ENCODE measurements around the gene OR10H5. TPM values are rescaled to one million over a fixed set of nuclear protein-coding genes. Genes with fewer than 3 reads are reported as not detected.
A peak's percentile ranks its signal among the peaks of the same experiment; 100 is the strongest.

Gene OR10H5
- total and polyA plus RNA-seq, 2 of the 13 experiments (the other 11 are each of a cell fraction or from before 2014, with no cell fraction given): not detected

DNA sequence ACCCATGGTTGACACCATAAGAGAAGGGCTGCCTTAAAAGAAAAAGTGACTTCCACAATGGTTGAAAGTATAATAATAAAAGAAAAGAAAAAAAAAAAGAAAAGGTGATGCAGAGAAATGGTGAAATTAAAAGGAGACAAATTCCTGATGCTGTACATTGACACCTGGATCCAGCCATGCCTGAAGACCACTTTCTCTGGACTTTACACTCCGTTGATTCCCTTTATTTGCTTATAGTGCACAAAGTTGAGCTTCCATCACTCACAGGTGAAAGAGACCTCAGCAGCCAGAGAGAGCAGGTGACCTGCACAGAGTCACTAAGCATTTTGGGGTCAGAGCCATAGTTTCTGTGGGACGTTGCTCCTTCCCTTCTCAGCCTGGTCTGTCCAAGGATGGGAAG, 12.2 kb upstream of the OR10H5 start:
- no peaks in the 10 kb centered on the region for H3K79me2 ChIP-seq (ENCODE audit: insufficient read depth, low read length)
- H3K27me3 ChIP-seq (ENCODE audit: control insufficient read depth in 1 of 2, insufficient read depth in 2 of 2, low read length in 2 of 2): no peaks in the 10 kb centered on the region; a peak in 1 of 5 replicates
- ATAC-seq (no peak), DNase-seq (ENCODE audit: low spot score) (no peak), FAIRE-seq (no peak)
- ChIA-PET CTCF (ENCODE audit: low intra/inter-chr PET ratio, low total read pairs) (no interaction called here), POLR2A (no interaction called here)
- no peak for TF ChIP-seq ZNF513 (CRISPR knock-in tag; conservative IDR thresholded peaks at IDR 0.05)
- TF ChIP-seq ZNF329 (CRISPR knock-in tag; IDR thresholded peaks at IDR 0.05; ENCODE audit: low read depth): peak; percentile 96
- no peak for TF ChIP-seq ZNF3 (CRISPR knock-in tag; IDR thresholded peaks at IDR 0.05)
- H3K27ac ChIP-seq (ENCODE audit: extremely low read length, insufficient read depth, low read length): no peak overlapping the region
- in situ Hi-C loops (cut with HindIII; ENCODE audit: extremely low pct_ligation_motif_present, low pct_unique_long_range_greater_than_20kb) (loop anchor here (5.0 kb wide), 1 partner anchor 98 kb away; no protein-coding TSS in a partner anchor), intact Hi-C loops (cut with micrococcal nuclease; ENCODE audit: unreplicated experiment) (no loop called here)
- no peak overlapping the region for H3K4me3 ChIP-seq (replicated peaks in 1 of 3; ENCODE audit: insufficient read depth in 1 of 3, low read depth in 2 of 3, low read length in 3 of 3)
- H3K9ac ChIP-seq (ENCODE audit: insufficient read depth, low read depth, low read length): no peak overlapping the region
- no TSS peak for BruUV-seq (replicated peaks)
- no peak overlapping the region for H2AFZ ChIP-seq (ENCODE audit: low read length)
- no peaks in the 10 kb centered on the region for H4K20me1 ChIP-seq (ENCODE audit: insufficient read depth, low read length)
- no peaks in the 10 kb centered on the region for H3K9me3 ChIP-seq (ENCODE audit: low read length)
- no peaks in the 10 kb centered on the region for H3K36me3 ChIP-seq (replicated peaks in 1 of 2; ENCODE audit: control insufficient read depth in 1 of 2, insufficient read depth in 2 of 2, low read length in 2 of 2)
- WGBS (ENCODE audit: low lambda C conversion rate): 4% methylated on average over 2 of the region's 2 CpGs
- H3K4me1 ChIP-seq (ENCODE audit: insufficient read depth, low read length): no peaks in the 10 kb centered on the region
- no peak overlapping the region for H3K4me2 ChIP-seq (ENCODE audit: low read depth, low read length)

DNA sequence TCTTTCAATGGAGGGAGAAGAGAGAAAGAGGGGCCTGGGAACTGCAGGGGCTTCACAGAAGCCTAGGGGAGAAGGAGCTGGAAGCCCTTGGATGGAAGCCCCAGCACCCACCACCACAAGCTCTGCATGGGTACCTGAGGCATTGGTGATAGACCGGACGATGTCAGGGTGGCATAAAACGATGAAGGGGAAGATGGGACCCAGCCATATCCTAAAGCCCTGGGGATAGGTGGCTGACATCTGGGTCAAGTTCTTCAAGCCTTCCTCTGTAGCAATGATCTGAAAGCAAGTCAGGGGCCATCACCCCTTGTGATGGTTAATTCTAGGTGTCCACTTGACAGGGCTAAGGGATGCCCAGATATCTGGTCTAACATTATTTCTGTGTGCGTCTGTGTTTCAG, 11.2 kb upstream of the OR10H5 start:
- ChIA-PET CTCF (ENCODE audit: low intra/inter-chr PET ratio, low total read pairs) (no interaction called here), POLR2A (no interaction called here)
- H3K4me3 ChIP-seq (replicated peaks in 1 of 3; ENCODE audit: insufficient read depth in 1 of 3, low read depth in 2 of 3, low read length in 3 of 3): no peak overlapping the region
- no peaks in the 10 kb centered on the region for H3K79me2 ChIP-seq (ENCODE audit: insufficient read depth, low read length)
- no peak overlapping the region for H3K9ac ChIP-seq (ENCODE audit: insufficient read depth, low read depth, low read length)
- DNase-seq (ENCODE audit: low spot score) (no peak), ATAC-seq (no peak), FAIRE-seq (no peak)
- no peaks in the 10 kb centered on the region for H3K36me3 ChIP-seq (replicated peaks in 1 of 2; ENCODE audit: control insufficient read depth in 1 of 2, insufficient read depth in 2 of 2, low read length in 2 of 2)
- TF ChIP-seq GTF3A (CRISPR knock-in tag; conservative IDR thresholded peaks at IDR 0.05): no peak
- TF ChIP-seq ZNF816 (CRISPR knock-in tag; IDR thresholded peaks at IDR 0.05; ENCODE audit: borderline replicate concordance): no peak
- no peak for TF ChIP-seq ZSCAN25 (CRISPR knock-in tag; IDR thresholded peaks at IDR 0.05)
- H4K20me1 ChIP-seq (ENCODE audit: insufficient read depth, low read length): no peaks in the 10 kb centered on the region
- intact Hi-C loops (cut with micrococcal nuclease; ENCODE audit: unreplicated experiment) (no loop called here), in situ Hi-C loops (cut with HindIII; ENCODE audit: extremely low pct_ligation_motif_present, low pct_unique_long_range_greater_than_20kb) (loop anchor here (5.0 kb wide), 1 partner anchor 99 kb away; no protein-coding TSS in a partner anchor)
- no peaks in the 10 kb centered on the region for H3K9me3 ChIP-seq (ENCODE audit: low read length)
- no peak overlapping the region for H2AFZ ChIP-seq (ENCODE audit: low read length)
- no peaks in the 10 kb centered on the region; a peak in 1 of 5 replicates for H3K27me3 ChIP-seq (ENCODE audit: control insufficient read depth in 1 of 2, insufficient read depth in 2 of 2, low read length in 2 of 2)
- no peak overlapping the region for H3K27ac ChIP-seq (ENCODE audit: extremely low read length, insufficient read depth, low read length)
- 20% methylated on average over 1 of the region's 4 CpGs for WGBS (ENCODE audit: low lambda C conversion rate)
- no peaks in the 10 kb centered on the region for H3K4me1 ChIP-seq (ENCODE audit: insufficient read depth, low read length)
- BruUV-seq (replicated peaks): no TSS peak
- H3K4me2 ChIP-seq (ENCODE audit: low read depth, low read length): no peak overlapping the region
